OCI-LY7 (cell line): ENCODE results near the gene RREB1. TPM values are rescaled to one million over a fixed set of nuclear protein-coding genes. Genes with fewer than 3 reads are reported as not detected.

ENCODE experiments used
- BruUV-seq: library from RNA; stranded (reverse); fragments of 400-500 nt; replicated peaks from 2 replicates; lab custom pipeline; 2021; lab: Mats Ljungman, UMichigan
- CTCF ChIA-PET: fragments of 300-600 bp; sonication (Branson Sonifier 250); formaldehyde crosslinking; loops from one replicate; lab custom pipeline; 2022; ENCODE audit warnings: antibody characterized with exemption; ENCODE audit not compliant: unreplicated experiment; lab: Charles Lee
- POLR2A ChIA-PET: fragments of 300-600 bp; sonication (Branson Sonifier 250); formaldehyde crosslinking; loops from one replicate; lab custom pipeline; 2022; ENCODE audit warnings: antibody characterized with exemption; lab: Charles Lee
- DNase-seq: peaks from one replicate; pipeline ENCODE4 v3.0.0-alpha.2; 2015; ENCODE audit warnings: low spot score
- H2AFZ ChIP-seq: fragments of 200-600 bp; sonication (generic), shearing (Covaris generic); 2 replicates; pipeline ENCODE4 v1.6.1; 2014; ENCODE audit warnings: mild to moderate bottlenecking, antibody characterized with exemption, low read length, moderate library complexity
- H3K27ac ChIP-seq: fragments of 200-600 bp; sonication (generic); 2 replicates; pipeline ENCODE4 v1.5.1; 2014; ENCODE audit warnings: mixed run types, low read depth, mild to moderate bottlenecking, moderate library complexity, low read length, inconsistent platforms; ENCODE audit not compliant: poor library complexity, severe bottlenecking
- H3K36me3 ChIP-seq: fragments of 200-600 bp; sonication (generic); 2 replicates; pipeline ENCODE4 v1.6.1; 2014; ENCODE audit warnings: mild to moderate bottlenecking, antibody characterized with exemption, low read length, moderate library complexity, mixed read lengths; ENCODE audit not compliant: insufficient read depth
- H3K4me1 ChIP-seq: fragments of 200-600 bp; sonication (generic); 2 replicates; pipeline ENCODE4 v1.5.1; 2014; ENCODE audit warnings: mild to moderate bottlenecking, low read length; ENCODE audit not compliant: insufficient read depth, poor library complexity, severe bottlenecking
- H3K4me2 ChIP-seq: fragments of 200-600 bp; sonication (generic); 2 replicates; pipeline ENCODE4 v1.6.1; 2014; ENCODE audit warnings: mild to moderate bottlenecking, low read length
- H3K4me3 ChIP-seq: fragments of 200-600 bp; sonication (generic); 2 replicates; pipeline ENCODE4 v1.5.1; 2014; ENCODE audit warnings: mild to moderate bottlenecking, low read depth, low read length; ENCODE audit not compliant: poor library complexity, severe bottlenecking
- H3K79me2 ChIP-seq: fragments of 200-600 bp; sonication (generic); 2 replicates; pipeline ENCODE4 v1.6.1; 2016; ENCODE audit warnings: low read depth, mild to moderate bottlenecking, low read length, moderate library complexity, mixed read lengths; ENCODE audit not compliant: insufficient read depth
- H3K9me2 ChIP-seq: fragments of 200-600 bp; sonication (generic); 2 replicates; pipeline ENCODE4 v1.6.1; 2016; ENCODE audit warnings: mild to moderate bottlenecking, low read length, mixed read lengths; ENCODE audit not compliant: insufficient read depth
- H3K9me3 ChIP-seq: fragments of 200-600 bp; sonication (generic); 2 replicates; pipeline ENCODE4 v1.6.1; 2014; ENCODE audit warnings: mild to moderate bottlenecking, mixed run types, low read length, mixed read lengths
- H4K20me1 ChIP-seq: fragments of 200-600 bp; sonication (generic); 2 replicates; pipeline ENCODE4 v1.6.1; 2014; ENCODE audit warnings: mild to moderate bottlenecking, antibody characterized with exemption, low read length, moderate library complexity, mixed read lengths; ENCODE audit not compliant: insufficient read depth
- CTCF ChIP-seq: fragments of 200-600 bp; sonication (generic); conservative IDR thresholded peaks from 2 replicates; pipeline ENCODE4 v1.5.1; 2014; ENCODE audit warnings: mild to moderate bottlenecking, antibody characterized with exemption, low read length, moderate library complexity, mixed read lengths
- EZH2phosphoT487 ChIP-seq: fragments of 200-600 bp; sonication (generic); IDR thresholded peaks from 2 replicates; pipeline ENCODE4 v1.6.1; 2018; ENCODE audit warnings: low read depth, borderline replicate concordance, mild to moderate bottlenecking, mixed run types, antibody characterized with exemption, low read length, moderate library complexity, mixed read lengths
- intact Hi-C: fragments of 100-400 bp; cut with micrococcal nuclease; formaldehyde crosslinking; loops from one replicate; pipeline ENCODE4 v1.10.0; 2022; ENCODE audit not compliant: unreplicated experiment
- total RNA-seq, 2 experiments: library from RNA; depleted of rRNA in 1 of 2; stranded (reverse); fragments of >200 nt in 1 of 2; shearing (Covaris generic) in 1 of 2; gene quantifications; 2 replicates each; pipeline ENCODE4 v1.2.3, GENCODE V29; 2014 to 2022

RREB1 gene
- total RNA-seq, 2 experiments from 2014 or later: 4.4 to 7.1 TPM

GRCh38 chr6:7085911-7086310 lies 21.9 kb upstream of the RREB1 start:
- ChIA-PET POLR2A (no interaction called here), CTCF (no interaction called here)
- no peak overlapping the region for H2AFZ ChIP-seq
- H4K20me1 ChIP-seq: no peaks in the 10 kb centered on the region
- H3K4me2 ChIP-seq: no peak overlapping the region
- no peaks in the 10 kb centered on the region for H3K9me3 ChIP-seq
- intact Hi-C loops: no loop called here
- no TSS peak for BruUV-seq
- TF ChIP-seq CTCF (no peak), EZH2phosphoT487 (no peak)
- no peaks in the 10 kb centered on the region for H3K9me2 ChIP-seq
- no peak for DNase-seq
- H3K4me1 ChIP-seq: no peaks in the 10 kb centered on the region
- H3K27ac ChIP-seq: no peak overlapping the region
- H3K79me2 ChIP-seq: no peaks in the 10 kb centered on the region
- no peak overlapping the region for H3K4me3 ChIP-seq
- no peaks in the 10 kb centered on the region for H3K36me3 ChIP-seq

GRCh38 chr6:7086488-7086887 lies 21.3 kb upstream of the RREB1 start:
- TF ChIP-seq CTCF (no peak), EZH2phosphoT487 (no peak)
- Histone ChIP-seq H4K20me1 (no peaks in the 10 kb centered on the region), H2AFZ (peak overlapping the region; percentile 57; the same call in 1 of the 2 replicates), H3K9me3 (no peaks in the 10 kb centered on the region), H3K79me2 (no peaks in the 10 kb centered on the region), H3K27ac (no peak overlapping the region), H3K4me3 (no peak overlapping the region), H3K4me2 (peak overlapping the region; percentile 27; the same call in 1 of the 2 replicates), H3K9me2 (no peaks in the 10 kb centered on the region), H3K4me1 (no peaks in the 10 kb centered on the region), H3K36me3 (no peaks in the 10 kb centered on the region)
- BruUV-seq: no TSS peak
- DNase-seq: no peak
- intact Hi-C loops: no loop called here
- ChIA-PET CTCF (no interaction called here), POLR2A (interaction anchor here (0.6 to 1.4 kb wide), 3 partner anchors 9 to 430 kb away, joined by 3 to 5 read pairs (median 3); no protein-coding TSS in a partner anchor)

GRCh38 chr6:7087066-7087465 lies 20.7 kb upstream of the RREB1 start:
- H3K36me3 ChIP-seq: no peaks in the 10 kb centered on the region
- no peak overlapping the region for H3K4me3 ChIP-seq
- no peaks in the 10 kb centered on the region for H3K79me2 ChIP-seq
- TF ChIP-seq CTCF: no peak
- no peak for TF ChIP-seq EZH2phosphoT487
- BruUV-seq: no TSS peak
- peak overlapping the region; percentile 27; the same call in 1 of the 2 replicates for H3K4me2 ChIP-seq
- peak overlapping the region; percentile 57 for H2AFZ ChIP-seq
- DNase-seq: no peak
- CTCF ChIA-PET: no interaction called here
- H3K9me2 ChIP-seq: no peaks in the 10 kb centered on the region
- intact Hi-C loops: no loop called here
- no peaks in the 10 kb centered on the region for H4K20me1 ChIP-seq
- H3K27ac ChIP-seq: no peak overlapping the region
- H3K9me3 ChIP-seq: no peaks in the 10 kb centered on the region
- POLR2A ChIA-PET: interaction anchor here (0.6 to 1.4 kb wide), 4 partner anchors 9 to 430 kb away, joined by 3 to 5 read pairs (median 4); no protein-coding TSS in a partner anchor
- no peaks in the 10 kb centered on the region for H3K4me1 ChIP-seq
